T-helper 17 cell (primary cell): ENCODE data around the gene BPIFB6. TPM values are rescaled to one million over a fixed set of nuclear protein-coding genes. Genes with fewer than 3 reads are reported as not detected.

Experiments
- ATAC-seq: fragments of 150-1000 bp; cut with Tn5 transposase; 2 replicates; pipeline ENCODE4 v1.10.0; 2021; ENCODE audit warnings: mild to moderate bottlenecking, moderate library complexity
- DNase-seq, 3 donors: peaks; one replicate each; pipeline versions ENCODE4 v3.0.0 to v3.0.0-alpha.2; 2020 to 2021
- H3K9me3 ChIP-seq: one replicate; pipeline ENCODE4 v1.7.0; 2013; ENCODE audit warnings: low read length, mild to moderate bottlenecking; ENCODE audit not compliant: control insufficient read depth, poor library complexity, severe bottlenecking
- H3K27ac Mint-ChIP-seq: one replicate; pipeline ENCODE4 v1.8.0; 2022; ENCODE audit warnings: mild to moderate bottlenecking, moderate library complexity, mixed read lengths
- H3K27me3 Mint-ChIP-seq: one replicate; pipeline ENCODE4 v1.8.0; 2022; ENCODE audit warnings: mixed read lengths
- H3K36me3 Mint-ChIP-seq: one replicate; pipeline ENCODE4 v1.8.0; 2022; ENCODE audit warnings: low read depth, mixed read lengths
- H3K4me1 Mint-ChIP-seq: one replicate; pipeline ENCODE4 v1.8.0; 2022; ENCODE audit warnings: mild to moderate bottlenecking, mixed read lengths
- H3K4me3 Mint-ChIP-seq: one replicate; pipeline ENCODE4 v1.8.0; 2022; ENCODE audit warnings: mild to moderate bottlenecking, moderate library complexity, mixed read lengths
- total RNA-seq, 4 donors: library from RNA in 2 of 4; stranded (reverse) in 2 of 4; gene quantifications; one replicate each; pipeline ENCODE4 v1.2.3 and lab custom pipeline; 2022 to 2026

Gene BPIFB6
- total RNA-seq (not detected), total RNA-seq (lab: John Stamatoyannopoulos, UW) (0 reads per million in 2 donors)

DNA sequence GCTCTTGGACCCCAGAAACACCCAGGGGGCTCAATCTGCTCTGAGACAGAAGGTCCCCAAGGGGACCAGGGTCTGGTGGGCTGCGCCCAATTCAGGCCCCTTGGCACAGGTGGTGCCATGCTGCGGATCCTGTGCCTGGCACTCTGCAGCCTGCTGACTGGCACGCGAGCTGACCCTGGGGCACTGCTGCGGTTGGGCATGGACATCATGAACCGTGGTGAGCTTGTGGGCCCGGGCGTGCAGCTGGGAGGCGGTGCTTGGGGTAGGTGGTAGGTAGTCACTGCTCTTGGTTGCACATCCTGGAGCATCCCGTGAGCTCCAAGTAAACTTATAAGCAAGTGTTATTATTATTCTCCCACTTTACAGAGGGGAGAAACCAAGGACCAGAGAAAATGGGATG is at the start of gene BPIFB6:
BPIFB6 (plus strand) TSS at position 118 of the 400 bp plus-strand sequence; CDS start at position 118, 0 bp downstream.
- Mint-ChIP-seq H3K4me1 (no peaks in the 10 kb centered on the region), H3K27ac (no peak within 1 kb of the TSS), H3K27me3 (no peaks in the 10 kb centered on the region), H3K4me3 (no peak within 1 kb of the TSS), H3K36me3 (no peaks in the 10 kb centered on the region)
- ATAC-seq (no peak), DNase-seq (no peak)
- H3K9me3 ChIP-seq, result no peaks in the 10 kb centered on the region

GRCh38 chr20:32982617-32983458 is 48.6 kb upstream of the BPIFB6 start:
- Mint-ChIP-seq H3K4me3 (no peak overlapping the region), H3K27ac (no peak overlapping the region), H3K27me3 (no peaks in the 10 kb centered on the region), H3K36me3 (no peaks in the 10 kb centered on the region), H3K4me1 (peaks cover 17% of the 10 kb centered on the region)
- DNase-seq (no peak), ATAC-seq (no peak)
- H3K9me3 ChIP-seq, result no peaks in the 10 kb centered on the region

- Mint-ChIP-seq H3K27ac (peak overlapping the region; percentile 11), H3K4me1 (peaks cover 21% of the 10 kb centered on the region)
Measured at GRCh38 chr20:32983459-32984112, 47.9 kb upstream of the BPIFB6 start.

GRCh38 chr20:32984196-32984595 is 47.3 kb upstream of the BPIFB6 start:
- H3K27ac Mint-ChIP-seq, result peak overlapping the region; percentile 11
- H3K4me3 Mint-ChIP-seq, result no peak overlapping the region
- H3K9me3 ChIP-seq, result no peaks in the 10 kb centered on the region
- no peaks in the 10 kb centered on the region for H3K27me3 Mint-ChIP-seq
- H3K36me3 Mint-ChIP-seq, result no peaks in the 10 kb centered on the region
- DNase-seq, result no peak
- ATAC-seq, result no peak
- H3K4me1 Mint-ChIP-seq, result peaks cover 20% of the 10 kb centered on the region

More at GRCh38 chr20:32983459-32984112, 47.9 kb upstream of the BPIFB6 start:
- DNase-seq (no peak), ATAC-seq (no peak)
- H3K36me3 Mint-ChIP-seq, result no peaks in the 10 kb centered on the region
- H3K4me3 Mint-ChIP-seq, result no peak overlapping the region
- no peaks in the 10 kb centered on the region for H3K9me3 ChIP-seq
- no peaks in the 10 kb centered on the region for H3K27me3 Mint-ChIP-seq

DNA sequence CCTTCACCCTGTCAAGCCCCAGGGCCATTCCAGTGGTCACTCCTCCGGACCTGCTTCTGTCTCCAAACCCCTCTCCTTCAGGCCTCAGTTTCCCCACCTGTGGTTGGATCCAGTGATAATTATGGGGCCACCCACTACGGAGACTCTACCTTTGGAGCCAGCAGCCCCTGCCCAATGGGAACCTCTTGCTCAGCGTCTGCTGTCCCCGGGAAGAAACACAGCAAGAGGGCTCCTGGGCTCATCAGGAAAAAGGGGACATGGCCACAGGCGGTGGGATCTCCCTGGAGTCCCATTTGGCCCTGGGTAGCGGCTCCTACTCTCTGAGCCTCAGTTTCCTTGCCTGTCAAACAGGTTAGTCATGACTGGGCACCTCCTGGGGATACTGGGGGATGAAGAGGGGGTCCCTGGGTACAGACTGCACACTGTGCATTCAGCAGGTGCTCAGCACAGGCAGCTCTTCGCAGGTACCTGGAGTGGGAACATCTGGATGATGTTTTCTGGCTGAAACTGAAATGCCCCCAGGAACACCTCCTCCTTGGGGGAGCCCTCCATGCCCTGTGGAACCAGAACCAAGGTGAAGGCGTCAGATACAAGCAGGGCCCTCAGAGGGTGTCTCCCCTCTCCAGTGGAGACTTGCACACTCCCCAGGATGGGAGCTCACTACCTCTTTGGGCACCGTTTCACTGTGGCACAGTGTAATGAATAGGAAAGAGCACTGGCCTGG is 46.7 kb upstream of the BPIFB6 start:
- H3K4me3 Mint-ChIP-seq, result no peak overlapping the region
- no peaks in the 10 kb centered on the region for H3K36me3 Mint-ChIP-seq
- no peaks in the 10 kb centered on the region for H3K27me3 Mint-ChIP-seq
- peak overlapping the region; percentile 45 for H3K27ac Mint-ChIP-seq
- peaks cover 16% of the 10 kb centered on the region for H3K4me1 Mint-ChIP-seq
- H3K9me3 ChIP-seq, result no peaks in the 10 kb centered on the region
- DNase-seq (no peak), ATAC-seq (no peak)

GRCh38 chr20:32985596-32985995 is 45.9 kb upstream of the BPIFB6 start:
- Mint-ChIP-seq H3K27me3 (no peaks in the 10 kb centered on the region), H3K27ac (no peak overlapping the region), H3K4me3 (no peak overlapping the region), H3K36me3 (no peaks in the 10 kb centered on the region), H3K4me1 (peaks cover 16% of the 10 kb centered on the region)
- no peak for DNase-seq
- no peak for ATAC-seq
- H3K9me3 ChIP-seq, result no peaks in the 10 kb centered on the region

- no peak for DNase-seq
- Mint-ChIP-seq H3K27ac (no peak overlapping the region), H3K36me3 (no peaks in the 10 kb centered on the region), H3K27me3 (no peaks in the 10 kb centered on the region), H3K4me1 (peaks cover 17% of the 10 kb centered on the region), H3K4me3 (no peak overlapping the region)
- ATAC-seq, result no peak
- H3K9me3 ChIP-seq, result no peaks in the 10 kb centered on the region
Measured at GRCh38 chr20:32986331-32986966, 45.0 kb upstream of the BPIFB6 start.

- no peak for ATAC-seq
- no peak for DNase-seq
- H3K4me1 Mint-ChIP-seq, result peaks cover 17% of the 10 kb centered on the region
Measured at GRCh38 chr20:32987044-32987825, 44.2 kb upstream of the BPIFB6 start.

DNA sequence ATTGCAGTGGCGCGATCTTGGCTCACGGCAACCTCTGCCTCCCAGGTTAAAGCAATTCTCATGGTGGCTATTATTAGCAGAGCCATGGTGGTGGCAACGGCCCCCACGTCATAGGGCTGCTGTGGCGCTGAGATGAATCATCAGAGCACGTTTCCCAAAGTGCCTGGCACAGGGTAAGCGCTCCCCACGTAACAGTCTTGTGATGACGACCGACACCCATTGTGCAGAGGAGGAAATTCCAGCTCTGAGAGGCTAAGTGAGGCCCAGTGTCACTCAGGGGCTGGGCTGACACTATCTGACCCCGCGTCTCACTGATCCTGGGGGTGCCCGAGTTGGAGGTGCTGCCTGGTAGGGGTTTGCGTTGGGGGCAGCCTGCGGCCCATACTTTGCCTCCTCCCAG is 43.4 kb upstream of the BPIFB6 start:
- Mint-ChIP-seq H3K27me3 (no peaks in the 10 kb centered on the region), H3K4me1 (peaks cover 17% of the 10 kb centered on the region), H3K36me3 (no peaks in the 10 kb centered on the region), H3K4me3 (no peak overlapping the region), H3K27ac (no peak overlapping the region)
- H3K9me3 ChIP-seq, result no peaks in the 10 kb centered on the region
- DNase-seq (no peak), ATAC-seq (peak; percentile 51)

More at GRCh38 chr20:32987044-32987825, 44.2 kb upstream of the BPIFB6 start:
- H3K9me3 ChIP-seq, result no peaks in the 10 kb centered on the region
- Mint-ChIP-seq H3K27ac (no peak overlapping the region), H3K27me3 (no peaks in the 10 kb centered on the region), H3K4me3 (no peak overlapping the region), H3K36me3 (no peaks in the 10 kb centered on the region)

DNA sequence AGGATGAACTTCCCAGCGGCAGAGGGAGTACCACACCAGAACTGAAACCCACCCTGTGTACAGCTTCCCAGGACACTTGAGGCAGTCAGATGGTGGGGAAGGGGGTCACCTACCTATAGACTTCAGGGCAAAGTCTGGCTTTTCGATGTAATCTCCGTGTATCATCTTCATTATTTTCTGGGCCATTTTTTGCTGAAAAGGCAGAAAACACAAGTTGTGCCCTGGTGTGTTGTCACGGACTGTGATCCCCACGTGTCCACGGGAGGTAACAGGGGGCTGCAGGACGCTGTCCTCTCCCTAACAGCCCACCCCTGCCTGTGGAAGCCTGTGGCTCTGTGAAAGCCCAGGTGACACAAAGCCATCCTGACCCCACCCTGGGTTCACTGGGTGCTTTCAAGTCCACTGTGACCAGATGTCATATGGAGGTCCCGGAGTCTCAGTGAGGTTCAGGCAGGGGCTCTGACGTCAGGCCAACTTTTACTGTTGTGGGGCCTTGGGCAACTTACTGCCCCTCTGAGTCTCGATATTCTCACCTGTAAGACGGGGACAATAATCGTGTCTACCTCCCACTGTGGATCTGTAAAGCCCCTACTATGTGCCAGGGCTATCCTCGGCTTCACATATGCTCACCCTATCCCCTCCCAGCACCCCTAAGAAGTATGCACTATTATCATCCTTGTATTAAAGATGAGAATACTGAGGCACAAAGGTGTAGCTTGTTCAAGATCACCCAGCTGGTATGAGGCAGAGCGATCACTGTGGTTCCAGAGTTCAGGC is 41.8 kb upstream of the BPIFB6 start:
- peak overlapping the region; percentile 12 for H3K4me3 Mint-ChIP-seq
- DNase-seq (no peak), ATAC-seq (no peak)
- peaks cover 13% of the 10 kb centered on the region for H3K4me1 Mint-ChIP-seq
- no peaks in the 10 kb centered on the region for H3K9me3 ChIP-seq
- no peak overlapping the region for H3K27ac Mint-ChIP-seq
- no peaks in the 10 kb centered on the region for H3K27me3 Mint-ChIP-seq
- peaks cover 2% of the 10 kb centered on the region for H3K36me3 Mint-ChIP-seq

DNA sequence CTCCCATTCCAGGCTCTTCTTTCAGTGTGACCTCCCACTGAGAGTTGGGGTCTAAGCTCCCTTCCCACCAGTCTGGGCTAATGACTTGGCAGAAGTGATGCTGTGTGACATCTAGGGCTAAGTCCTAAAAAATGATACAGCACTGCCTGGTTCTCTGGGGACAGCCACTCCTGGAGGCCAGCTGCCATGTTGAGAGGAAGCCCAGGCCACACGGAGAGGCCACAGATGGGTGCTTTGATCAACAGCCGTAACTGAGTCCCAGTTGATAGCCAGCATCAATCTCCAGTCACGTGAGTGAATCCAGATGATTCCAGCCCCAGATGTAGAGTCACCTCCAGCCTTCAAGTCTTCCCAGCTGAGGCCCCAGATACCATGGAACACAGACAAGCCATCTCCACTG is 41.0 kb upstream of the BPIFB6 start:
- H3K27ac Mint-ChIP-seq, result no peak overlapping the region
- H3K36me3 Mint-ChIP-seq, result peaks cover 2% of the 10 kb centered on the region
- H3K4me3 Mint-ChIP-seq, result no peak overlapping the region
- no peaks in the 10 kb centered on the region for H3K27me3 Mint-ChIP-seq
- DNase-seq, result no peak
- H3K9me3 ChIP-seq, result no peaks in the 10 kb centered on the region
- H3K4me1 Mint-ChIP-seq, result peaks cover 13% of the 10 kb centered on the region
- no peak for ATAC-seq

DNA sequence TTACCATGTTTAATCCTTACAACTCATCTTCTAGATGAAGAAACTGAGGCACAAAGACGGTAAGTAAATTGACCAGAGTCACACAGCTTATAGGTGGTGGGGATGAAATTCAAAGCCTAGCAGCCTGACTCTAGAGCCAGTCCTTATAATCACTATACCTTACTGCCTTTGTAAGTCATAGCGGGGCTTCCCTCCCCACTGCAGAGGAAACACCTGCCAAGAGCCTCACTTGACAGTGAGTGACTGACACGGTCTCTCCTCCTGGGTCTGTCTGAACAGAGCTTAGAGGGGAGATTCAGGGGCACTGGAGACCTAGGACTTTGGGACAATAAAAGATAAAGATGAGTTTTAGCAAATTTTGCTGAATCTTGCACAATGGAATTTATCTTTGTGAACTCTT is 40.1 kb upstream of the BPIFB6 start:
- ATAC-seq, result peak; percentile 45
- no peak for DNase-seq
- H3K4me1 Mint-ChIP-seq, result peaks cover 9% of the 10 kb centered on the region
- no peaks in the 10 kb centered on the region for H3K27me3 Mint-ChIP-seq
- peak overlapping the region; percentile 65 for H3K27ac Mint-ChIP-seq
- no peaks in the 10 kb centered on the region for H3K9me3 ChIP-seq
- H3K4me3 Mint-ChIP-seq, result no peak overlapping the region
- H3K36me3 Mint-ChIP-seq, result peaks cover 2% of the 10 kb centered on the region
